PC-9 (cell line): ENCODE data around the gene NUDT7.

Experiments used
- EZH2 ChIP-seq: fragments of 200-600 bp; sonication (generic); IDR thresholded peaks from 2 replicates; pipeline ENCODE4 v1.8.0; 2017; ENCODE audit warnings: antibody characterized with exemption, low read depth
- TF ChIP-seq, protein P1 (sequence below): fragments of 200-600 bp; sonication (generic); conservative IDR thresholded peaks from 2 replicates; pipeline ENCODE4 v1.6.1; 2017; ENCODE audit warnings: mixed run types, antibody characterized with exemption, mild to moderate bottlenecking, moderate library complexity

DNA sequence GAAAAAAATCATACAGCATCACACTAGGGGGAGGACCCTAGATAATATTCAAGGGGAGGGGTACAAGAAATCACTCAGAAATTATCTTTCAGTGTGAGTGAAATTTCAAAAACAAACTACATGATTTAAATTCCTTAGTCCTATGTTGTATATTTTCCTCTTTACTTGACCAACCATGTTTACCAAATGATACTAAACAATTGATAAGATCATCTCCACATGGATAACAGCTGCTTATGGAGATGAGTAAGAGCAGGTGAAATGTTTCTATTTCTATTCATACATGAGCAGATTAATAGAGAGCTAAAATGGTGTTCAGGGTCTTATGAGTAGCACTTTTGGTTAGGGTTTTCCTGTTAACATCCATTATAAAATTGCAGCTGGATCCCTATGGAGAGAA, 58.8 kb downstream of the NUDT7 start:
- TF ChIP-seq, protein P1, sequence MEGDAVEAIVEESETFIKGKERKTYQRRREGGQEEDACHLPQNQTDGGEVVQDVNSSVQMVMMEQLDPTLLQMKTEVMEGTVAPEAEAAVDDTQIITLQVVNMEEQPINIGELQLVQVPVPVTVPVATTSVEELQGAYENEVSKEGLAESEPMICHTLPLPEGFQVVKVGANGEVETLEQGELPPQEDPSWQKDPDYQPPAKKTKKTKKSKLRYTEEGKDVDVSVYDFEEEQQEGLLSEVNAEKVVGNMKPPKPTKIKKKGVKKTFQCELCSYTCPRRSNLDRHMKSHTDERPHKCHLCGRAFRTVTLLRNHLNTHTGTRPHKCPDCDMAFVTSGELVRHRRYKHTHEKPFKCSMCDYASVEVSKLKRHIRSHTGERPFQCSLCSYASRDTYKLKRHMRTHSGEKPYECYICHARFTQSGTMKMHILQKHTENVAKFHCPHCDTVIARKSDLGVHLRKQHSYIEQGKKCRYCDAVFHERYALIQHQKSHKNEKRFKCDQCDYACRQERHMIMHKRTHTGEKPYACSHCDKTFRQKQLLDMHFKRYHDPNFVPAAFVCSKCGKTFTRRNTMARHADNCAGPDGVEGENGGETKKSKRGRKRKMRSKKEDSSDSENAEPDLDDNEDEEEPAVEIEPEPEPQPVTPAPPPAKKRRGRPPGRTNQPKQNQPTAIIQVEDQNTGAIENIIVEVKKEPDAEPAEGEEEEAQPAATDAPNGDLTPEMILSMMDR, result no peak
- TF ChIP-seq EZH2, result no peak
